Hindlimb muscle (tissue), 1 donor: ENCODE measurements around the gene PNPLA4. TPM values are rescaled to one million over a fixed set of nuclear protein-coding genes. Genes with fewer than 3 reads are reported as not detected.

Experiments
- DNase-seq: peaks from one replicate; pipeline ENCODE4 v3.0.0-alpha.2; 2013
- polyA plus RNA-seq: library from polyadenylated mRNA; unstranded; fragments of 120-200 nt; gene quantifications from one replicate; pipeline ENCODE4 v1.2.1, GENCODE V29; 2013; ENCODE audit not compliant: insufficient read length

PNPLA4 gene, protein sequence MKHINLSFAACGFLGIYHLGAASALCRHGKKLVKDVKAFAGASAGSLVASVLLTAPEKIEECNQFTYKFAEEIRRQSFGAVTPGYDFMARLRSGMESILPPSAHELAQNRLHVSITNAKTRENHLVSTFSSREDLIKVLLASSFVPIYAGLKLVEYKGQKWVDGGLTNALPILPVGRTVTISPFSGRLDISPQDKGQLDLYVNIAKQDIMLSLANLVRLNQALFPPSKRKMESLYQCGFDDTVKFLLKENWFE
- 17.3 TPM for polyA plus RNA-seq

DNA sequence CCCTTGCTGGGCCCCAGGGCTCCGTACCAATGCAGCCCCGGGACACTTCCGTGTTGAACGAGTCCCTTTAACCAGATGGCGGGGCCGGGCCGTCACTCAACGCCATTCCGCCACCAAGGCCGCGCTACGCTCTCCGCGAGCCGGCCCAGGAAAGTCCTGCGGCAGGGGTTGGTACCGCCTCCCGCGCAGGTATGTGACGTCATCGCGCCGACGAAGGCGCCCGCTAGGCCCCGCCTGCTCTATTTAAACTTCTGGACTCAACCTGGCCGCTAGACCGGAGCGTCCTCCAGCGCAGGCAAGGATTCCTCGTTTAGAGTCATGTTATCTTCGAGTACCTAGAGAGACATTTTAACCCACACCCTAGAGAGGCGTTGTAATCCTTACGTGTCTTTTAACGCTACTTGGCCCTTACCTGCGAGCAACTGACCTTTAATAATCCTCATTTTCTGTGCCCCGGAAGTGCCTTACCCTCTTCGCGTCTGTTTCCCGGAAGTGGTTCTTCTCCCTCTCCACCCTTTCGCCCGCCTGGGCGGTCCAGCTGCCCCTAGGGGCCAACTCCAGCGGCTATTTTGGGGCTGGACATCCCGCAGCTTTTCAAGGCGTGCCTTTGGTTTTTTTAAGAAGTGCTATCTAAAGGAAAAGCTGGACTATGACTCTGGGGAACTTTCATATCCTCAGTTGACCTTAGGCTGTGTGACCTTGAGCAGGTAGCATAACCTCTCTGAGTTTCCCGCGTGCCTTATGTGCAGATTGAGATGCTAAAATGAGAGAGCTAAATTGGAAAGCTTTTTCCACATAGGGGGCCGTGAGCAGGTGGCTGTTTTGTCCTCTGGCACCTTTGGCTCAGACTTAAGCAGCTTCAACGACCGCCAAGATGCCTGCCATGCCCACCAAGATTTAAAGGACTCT, at the start of gene PNPLA4:
Gene PNPLA4, minus strand, starts transcription at position 155 of the 909 bp plus-strand sequence. CDS start 1,294 bp downstream, outside the sequence.
- DNase-seq: peak; percentile 78

DNA sequence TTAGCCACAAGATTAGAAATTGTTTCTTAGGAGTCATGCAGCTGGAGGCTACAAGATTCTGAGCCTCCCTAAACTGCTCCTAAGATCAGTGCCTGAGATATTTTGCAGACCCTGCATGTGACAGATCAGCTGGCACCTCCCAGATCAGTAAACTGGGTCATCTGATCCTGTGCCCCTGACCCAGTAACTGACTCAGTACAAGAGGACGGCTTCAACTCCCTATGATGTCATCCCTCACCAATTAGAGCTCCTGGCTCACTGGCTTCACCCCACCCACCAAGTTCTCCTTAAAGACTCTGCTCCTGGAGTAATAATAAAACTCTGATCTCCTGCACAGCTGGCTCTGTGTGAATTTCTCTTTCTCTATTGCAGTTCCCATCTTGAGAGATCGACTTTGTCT, 45.4 kb upstream of the PNPLA4 start:
- no peak for DNase-seq

DNA sequence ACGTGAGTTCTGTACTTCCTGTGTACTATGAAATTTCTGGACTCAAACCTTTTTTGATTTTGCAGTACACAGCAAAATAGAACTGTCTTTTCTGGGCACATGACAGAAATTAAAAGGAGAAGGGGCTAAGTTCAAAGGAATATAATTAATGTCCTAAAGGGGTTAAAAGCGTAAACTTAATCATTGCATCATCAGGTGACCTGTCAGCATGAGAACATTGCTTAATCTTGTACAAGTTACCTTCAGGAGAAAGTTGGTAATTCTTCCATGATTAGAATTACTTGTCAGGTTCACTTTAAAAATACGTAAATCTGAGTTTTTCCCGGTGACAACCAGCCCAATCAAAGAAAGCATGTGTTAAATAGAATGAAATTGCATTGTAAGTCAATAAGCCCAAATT, 43.2 kb upstream of the PNPLA4 start:
- no peak for DNase-seq

DNA sequence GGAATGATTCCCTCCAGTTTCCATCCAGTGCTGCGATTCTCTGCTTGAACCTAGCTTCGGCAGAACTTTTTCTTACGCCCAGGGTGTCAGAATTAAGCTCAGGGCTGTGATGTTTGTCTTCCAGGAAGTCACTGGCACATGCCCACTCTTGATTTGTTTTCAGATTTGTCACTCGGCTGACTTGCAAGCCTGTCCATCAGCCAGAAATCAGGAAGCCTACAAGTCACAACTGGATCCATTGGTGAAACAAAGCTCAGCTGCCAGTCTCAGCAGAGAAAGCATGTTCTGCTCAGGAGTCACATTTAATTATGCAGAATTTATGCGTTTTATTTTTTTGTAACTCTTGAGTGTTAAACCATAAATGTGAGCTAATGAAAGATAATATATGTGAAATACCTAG, 38.2 kb upstream of the PNPLA4 start:
- DNase-seq: no peak

DNA sequence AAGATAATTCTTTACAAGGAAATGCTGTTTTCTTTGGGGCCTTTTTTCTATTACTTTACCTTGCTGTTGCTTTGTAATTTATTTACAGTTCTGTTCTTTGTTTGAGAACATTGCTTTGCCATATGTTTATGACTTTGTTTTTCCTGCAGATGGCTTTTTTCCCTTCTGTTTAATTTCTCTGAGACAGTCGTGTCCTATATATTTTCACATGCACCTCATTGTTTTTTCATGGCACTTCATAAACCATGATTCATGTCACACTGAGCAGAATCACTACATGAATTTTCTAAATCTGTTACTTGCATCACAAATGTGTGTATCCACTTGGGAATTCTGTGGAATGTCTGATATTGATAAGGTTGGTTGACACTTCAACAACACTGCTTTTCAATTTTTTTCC, 33.0 kb upstream of the PNPLA4 start:
- DNase-seq: no peak

DNA sequence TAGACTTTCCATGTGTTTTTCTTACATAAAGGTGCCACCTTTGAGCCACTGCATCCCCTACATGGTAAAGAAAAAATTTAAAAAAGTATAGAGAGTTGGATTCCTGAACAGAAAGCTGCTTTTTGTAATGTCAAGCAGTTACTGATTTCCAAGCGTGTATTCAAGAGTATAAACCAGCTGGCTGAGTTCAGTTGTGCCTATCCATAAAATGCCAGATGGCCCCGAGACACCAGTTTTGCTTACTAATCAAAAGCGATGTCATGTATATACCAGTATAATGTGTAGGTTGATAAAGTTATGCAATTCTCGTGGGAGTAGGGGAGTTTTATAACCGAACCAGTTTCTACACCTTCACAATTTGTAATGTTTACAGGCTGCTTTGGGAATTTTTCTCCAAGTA, 26.2 kb upstream of the PNPLA4 start:
- no peak for DNase-seq

DNA sequence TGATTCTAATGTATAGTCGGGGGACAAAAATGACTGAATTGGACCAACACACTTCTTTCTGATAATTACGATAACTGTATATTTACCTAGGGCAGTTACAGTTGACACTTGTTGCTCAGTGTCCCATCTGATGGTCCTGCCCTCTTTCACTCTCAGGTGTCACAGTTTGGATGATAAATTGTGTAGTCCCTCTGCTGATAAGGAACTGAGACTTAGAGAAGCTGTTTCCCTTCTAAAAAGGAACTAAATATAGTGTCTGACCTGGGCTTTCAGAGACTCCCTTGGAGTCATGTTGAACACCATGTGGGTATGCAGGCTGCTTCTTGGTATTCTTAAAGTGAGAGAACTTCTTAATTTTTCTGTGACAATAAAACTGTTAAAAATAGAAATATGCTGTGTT, 23.7 kb upstream of the PNPLA4 start:
- no peak for DNase-seq

DNA sequence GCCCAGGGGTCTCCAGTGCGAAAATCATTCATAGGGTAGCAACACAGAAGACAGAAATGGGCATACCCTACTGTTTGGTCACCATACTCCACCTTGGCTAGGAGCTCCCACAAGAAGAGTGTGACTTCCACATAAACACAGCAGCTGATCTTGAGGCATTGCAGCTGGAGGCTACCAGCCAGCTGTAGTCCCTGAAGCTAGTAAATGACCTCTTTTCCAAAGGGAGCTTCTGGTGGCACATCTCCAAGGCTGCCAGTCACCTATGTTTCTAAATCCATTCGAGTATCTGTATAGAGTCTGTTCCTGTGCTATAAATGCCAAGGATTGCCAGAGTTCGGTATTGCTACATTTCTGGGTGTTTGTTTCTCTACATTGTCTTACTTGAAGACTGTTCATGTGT, 21.3 kb upstream of the PNPLA4 start:
- DNase-seq: no peak

DNA sequence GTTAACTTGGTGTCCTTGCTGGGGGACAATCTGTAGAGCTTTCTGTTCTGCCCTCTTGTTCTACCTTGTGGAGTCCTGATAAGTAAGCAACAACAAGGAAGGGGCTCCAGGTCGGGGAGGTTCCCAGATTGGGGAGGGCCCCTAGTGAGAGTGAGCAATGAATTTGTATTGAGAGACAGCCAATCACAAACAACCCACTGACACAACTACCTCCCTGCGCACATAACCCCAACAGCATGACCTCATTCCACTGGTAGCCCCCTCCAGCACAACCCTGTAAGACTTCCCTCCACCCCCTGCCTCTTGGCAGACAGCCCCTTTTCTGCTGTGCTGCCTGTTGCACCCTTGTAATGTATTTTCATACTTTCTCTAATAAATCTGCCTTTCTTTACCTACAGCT, 19.7 kb upstream of the PNPLA4 start:
- no peak for DNase-seq

DNA sequence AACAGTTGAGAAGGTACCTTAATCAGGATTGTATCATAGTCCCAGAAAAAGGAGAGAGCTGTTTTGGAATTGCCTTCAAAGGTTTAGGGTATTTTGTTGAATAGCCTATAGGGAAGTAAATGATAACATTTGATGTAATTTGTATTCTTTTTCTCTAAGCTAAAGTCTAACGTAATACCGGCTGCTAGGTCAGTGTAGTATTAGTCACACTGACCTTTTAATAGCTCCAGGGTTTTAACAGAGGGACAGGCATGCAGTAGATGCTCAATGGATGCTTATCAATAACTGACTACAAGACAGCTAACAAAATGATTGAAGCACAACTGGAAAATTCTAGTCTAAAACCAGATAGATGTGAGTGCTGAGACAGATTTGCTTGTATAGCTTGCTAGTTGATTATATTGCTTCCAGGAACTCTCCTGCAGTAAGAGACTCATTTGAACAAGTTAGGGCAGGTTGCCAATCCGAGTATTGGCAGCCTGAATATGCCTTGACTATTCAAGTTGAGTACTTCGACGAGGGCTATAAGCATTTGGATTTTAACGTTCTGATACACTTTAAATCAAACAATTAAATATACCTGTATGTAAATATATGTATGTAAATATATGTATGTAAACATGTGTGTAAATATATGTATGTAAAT, 16.5 kb upstream of the PNPLA4 start:
- DNase-seq: no peak

DNA sequence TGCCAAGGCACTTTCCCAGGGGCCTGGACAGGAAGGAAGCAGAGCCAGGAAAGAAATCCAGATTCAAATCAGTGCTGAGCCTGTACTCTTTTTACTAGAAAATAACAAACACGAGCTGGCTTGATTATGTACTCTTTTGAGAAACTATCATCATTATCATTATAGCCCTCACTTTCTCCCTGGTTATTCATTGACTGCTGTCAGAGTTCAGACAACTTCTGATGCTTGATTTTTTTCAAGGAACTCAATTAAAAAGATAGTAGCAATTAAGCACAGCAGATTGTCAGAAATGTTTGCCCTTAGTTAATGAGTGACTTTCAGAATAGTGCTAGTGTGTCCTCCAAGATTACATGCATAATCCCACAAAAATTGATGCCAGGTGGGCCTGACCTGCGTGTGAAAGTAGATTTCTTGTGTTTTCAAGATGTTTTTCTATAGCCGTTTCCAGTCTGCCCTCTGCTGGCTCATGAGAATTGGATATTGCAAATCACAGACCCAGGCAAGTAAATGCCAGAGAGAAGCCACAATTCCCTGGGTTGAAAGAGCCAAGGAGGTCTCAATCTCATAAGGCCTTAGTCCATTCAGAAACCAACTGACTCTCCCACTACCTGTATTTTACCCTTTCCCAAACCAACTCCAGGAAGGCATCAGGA, 14.3 kb upstream of the PNPLA4 start:
- no peak for DNase-seq

DNA sequence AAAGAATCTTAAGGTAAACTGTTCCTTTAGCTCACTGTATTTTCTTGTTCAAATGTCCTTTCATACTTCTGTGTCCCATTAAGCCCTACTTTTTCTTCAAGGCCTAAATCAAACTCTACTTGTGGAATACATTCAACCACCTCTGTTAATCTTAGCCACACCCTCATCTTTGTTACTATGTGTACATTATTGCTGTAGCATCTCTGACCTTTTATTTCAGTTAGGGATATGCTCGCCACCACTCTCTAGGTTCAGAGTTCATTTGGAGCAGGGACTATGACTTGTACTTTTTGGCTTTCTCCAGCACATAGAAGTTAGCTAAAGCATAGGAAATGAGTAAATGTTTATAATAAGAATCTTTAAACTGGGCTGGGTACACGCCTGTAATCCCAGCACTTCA, 6.8 kb upstream of the PNPLA4 start:
- no peak for DNase-seq

DNA sequence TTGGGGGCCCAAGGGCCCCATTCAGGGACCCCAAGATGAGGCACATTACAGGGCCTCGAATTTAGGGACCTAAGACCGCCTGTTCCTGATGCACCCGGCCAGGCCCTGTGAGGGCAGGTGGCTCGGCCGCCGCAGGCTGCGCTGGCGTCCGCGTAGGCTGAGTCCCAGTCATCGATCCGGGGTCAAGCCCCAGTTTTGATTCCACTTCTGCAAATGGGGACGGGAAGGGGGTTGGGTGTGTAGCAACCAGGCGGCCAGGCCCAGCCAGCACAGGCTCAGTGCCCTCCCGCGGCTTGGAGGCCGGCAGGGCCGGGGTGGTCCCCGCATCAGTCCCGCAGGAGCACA, 327 bp downstream of the PNPLA4 start:
- no peak for DNase-seq

DNA sequence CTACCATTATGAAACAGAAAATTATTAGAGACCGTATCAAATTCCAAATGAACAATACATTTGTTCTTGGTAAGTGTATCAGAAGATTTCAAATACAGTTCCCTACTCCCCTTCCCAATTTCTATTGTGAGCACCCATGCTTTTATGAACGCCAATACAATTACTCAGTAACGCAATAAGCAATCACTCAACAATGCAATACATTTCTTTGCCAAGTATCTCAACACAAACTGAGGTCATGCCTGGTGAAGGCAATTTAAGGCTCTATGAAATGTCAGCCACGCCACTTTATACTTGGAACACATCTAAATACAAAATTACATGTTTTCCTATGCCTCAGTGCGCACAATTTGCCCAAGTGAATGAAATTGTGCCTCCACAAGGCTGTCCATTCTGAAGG, 712 bp downstream of the PNPLA4 start:
- no peak for DNase-seq

DNA sequence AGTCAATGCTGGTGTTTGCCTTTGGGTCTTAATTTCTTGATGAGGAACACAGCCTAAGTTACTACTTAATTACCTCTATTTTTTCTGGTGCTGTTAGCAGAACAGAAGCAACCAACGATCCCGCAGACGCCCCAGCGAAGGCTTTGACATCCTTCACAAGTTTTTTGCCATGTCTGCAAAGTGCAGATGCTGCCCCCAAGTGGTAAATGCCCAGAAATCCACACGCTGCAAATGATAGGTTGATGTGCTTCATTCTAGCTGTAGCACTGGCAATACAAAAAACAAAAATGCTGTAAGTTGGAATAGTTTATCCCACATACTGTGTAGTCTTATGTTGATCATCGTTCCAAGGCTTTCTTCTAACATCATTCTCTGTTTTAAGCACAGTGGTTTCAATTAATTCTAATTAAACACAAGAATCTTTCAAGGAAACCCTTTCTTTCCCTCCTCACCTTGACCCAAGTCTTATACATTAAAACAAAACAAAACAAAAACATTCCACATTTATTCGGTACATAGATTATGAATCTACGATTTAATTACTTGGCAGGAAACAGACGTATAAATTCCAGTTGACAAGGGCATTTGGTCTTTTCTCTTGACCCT, 1.2 kb downstream of the PNPLA4 start:
- peak; percentile 36 for DNase-seq

DNA sequence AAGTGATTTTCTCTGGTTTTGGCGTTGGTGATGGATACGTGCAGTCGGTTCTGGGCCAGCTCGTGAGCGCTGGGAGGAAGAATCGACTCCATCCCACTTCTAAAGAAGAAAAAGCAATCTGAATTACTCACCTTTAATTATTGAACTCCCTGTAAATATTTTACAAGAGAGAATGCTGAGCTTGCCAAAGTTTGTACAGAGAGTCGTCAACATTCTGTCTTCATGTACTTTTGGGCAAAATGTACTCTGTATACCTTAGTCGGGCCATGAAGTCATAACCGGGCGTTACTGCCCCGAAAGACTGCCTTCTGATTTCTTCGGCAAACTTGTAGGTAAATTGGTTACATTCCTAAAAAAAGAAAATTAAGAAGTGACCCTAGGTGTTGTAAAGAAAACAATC, 5.5 kb downstream of the PNPLA4 start:
- DNase-seq: no peak

DNA sequence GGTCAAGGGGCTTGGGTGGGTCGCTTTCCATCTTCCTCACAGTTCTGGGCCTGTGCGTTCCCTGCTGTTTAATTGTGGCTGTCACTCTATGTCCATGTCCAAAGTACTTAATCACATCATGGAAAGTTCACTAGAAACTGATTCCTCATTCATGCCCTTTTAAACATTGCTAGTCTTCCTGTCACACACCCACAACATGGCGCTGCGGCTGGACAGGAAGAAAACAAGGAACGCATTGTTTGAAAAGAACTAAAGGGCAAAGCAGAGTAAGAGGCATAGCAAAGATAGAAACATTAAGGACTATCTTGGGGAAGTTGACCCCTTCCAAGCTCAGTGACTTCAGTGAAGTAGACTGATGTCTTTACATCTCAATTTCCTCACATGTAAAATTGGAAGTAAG, 18.4 kb downstream of the PNPLA4 start:
- DNase-seq: no peak

DNA sequence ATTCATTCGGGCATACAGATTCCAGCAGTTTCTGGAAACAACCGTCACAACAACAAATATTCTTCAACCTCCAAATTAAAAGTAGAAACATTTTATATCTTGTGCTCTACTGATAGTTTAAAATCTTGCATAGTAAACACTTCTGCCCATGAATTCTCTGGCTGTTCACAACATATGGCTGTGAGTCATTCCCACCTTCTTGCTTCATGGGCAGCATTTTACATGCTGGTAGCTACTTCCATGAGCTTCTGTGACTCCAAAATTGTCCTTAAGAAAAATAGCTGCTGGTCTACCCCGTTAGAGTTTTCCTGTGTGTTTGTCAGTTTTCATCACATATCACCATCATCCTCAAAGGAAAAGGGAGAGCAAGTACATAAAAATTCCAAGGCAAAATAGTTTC, 22.7 kb downstream of the PNPLA4 start:
- no peak for DNase-seq

DNA sequence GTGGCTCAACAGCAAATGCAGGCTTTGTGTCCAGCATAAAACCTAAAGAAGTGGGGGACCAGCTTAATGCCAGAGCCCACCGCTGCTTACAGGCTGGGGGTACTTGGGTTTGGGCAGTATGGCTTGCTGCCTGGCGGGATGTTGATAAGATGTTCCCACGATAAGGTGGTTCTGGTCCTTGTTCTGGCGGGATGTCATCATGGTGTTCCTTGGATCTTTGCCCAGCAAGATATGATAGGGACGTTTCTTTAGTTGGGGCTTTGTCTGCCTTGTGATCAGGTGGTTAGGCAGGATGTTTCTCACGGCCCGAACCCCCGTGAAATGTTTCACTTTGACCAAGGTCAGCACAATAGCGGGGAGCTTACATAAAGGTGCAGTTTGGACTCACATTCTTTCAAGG, 35.3 kb downstream of the PNPLA4 start:
- no peak for DNase-seq

DNA sequence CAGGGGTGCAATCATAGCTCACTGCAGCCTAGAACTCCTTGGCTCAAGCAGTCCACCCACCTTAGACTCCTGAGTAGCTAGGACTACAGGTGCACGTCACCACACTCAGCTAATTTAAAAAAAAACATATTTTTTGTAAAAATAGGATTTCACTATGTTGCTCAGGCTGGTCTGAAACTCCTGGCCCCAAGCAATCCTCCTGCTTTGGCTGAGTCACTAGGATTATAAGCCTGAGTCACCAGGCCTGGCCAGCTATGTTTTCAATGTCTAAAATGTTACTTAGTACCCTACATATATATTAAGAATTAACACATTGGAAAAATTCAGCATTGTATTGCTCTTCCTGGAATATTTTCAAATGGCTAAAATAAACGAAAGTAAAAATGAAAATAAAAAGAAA, 37.5 kb downstream of the PNPLA4 start:
- no peak for DNase-seq

DNA sequence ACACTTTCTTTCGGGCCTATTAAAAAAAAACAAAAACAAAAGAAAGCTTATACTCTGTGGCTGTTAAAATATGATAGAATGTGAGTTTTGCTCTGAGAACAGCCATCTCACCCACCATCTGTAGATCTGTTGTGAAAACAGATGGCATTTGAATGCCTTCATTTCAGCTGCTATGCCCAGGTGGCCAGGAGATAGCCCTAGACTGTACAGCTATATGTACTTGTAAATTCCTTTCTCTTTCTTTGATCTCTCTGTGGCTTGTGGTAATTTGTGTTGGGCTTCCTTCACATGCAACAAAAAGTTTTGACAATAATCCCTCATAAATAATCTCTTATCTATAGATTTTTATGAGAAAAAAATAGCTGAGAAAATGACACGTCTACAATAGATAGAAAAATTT, 38.1 kb downstream of the PNPLA4 start:
- DNase-seq: no peak

DNA sequence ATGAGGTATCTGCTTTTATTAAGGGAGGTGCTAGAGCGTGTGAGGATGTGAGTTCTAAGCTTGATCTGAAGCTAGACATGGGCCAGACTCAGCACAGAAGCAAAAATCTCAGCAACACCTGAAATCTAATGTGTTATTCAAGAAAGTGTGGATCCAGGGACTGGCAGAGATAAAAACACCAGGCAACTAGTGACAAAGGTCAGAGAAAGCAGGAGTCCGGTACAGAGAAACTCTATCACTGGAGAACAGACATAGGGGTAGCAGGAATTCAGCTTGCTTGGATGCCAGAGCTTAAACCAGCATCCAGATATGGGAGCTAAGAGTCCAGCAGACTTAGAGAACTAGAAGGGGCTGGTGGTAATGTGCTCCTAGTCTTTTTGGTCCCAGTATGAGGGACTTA, 50.3 kb downstream of the PNPLA4 start:
- no peak for DNase-seq

DNA sequence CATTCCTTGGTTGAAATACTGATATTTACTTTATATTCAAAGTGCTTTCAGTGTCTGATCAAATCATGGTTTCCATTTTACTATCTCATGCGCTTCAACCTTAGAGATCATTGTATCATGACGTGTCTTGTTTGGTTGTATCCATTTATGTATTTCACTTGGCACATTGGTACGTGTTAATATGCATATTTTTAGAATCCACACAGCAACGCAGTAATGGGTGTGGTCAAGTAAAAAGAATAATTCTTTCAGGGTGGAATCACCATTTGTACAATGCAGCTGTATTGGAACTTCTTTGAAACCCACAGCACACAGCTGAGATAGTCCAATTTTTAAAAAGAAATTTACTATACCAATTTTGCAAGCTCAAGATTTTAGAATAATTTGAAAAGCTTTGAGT, 55.2 kb downstream of the PNPLA4 start:
- no peak for DNase-seq
